ENCODE measurements around the gene PARD3. TPM values are rescaled to one million over a fixed set of nuclear protein-coding genes. Genes with fewer than 3 reads are reported as not detected.
"Not testable (repeated sequence)": the region's sequence is repeated elsewhere in the genome, so short reads cannot be mapped to it uniquely, and the experiment has no call there.

The PARD3 gene
- total RNA-seq, 1 donor from 2014 or later = 1.7 TPM

DNA sequence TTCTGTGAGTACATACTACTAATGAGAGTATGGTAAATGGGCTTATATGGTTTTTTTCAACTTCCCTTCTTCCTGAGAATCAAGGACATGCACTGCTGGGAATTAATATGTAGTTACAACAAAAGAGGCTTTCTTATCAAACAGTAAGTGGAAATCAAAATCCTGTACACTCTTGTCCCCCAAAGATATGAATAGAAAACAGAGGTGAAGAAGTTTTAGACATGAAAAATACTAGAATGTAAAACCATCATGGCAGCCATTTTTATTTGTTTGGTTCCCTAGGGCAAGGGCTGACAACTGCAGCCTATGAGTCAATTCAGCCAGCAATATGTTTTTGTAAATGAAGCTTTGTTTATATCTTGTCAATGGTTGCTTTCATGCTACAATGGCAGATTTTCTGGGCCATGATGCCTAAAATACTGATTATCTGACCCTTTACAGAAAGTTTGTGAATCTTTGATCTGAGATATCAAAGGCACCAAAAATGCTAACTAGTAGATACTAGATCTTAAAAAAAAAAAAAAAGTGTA, 422.4 kb downstream of the PARD3 start:
- no peak overlapping the region for H3K27ac Mint-ChIP-seq
- no peaks in the 10 kb centered on the region for H3K4me1 Mint-ChIP-seq (ENCODE audit: low read depth)
- no peaks in the 10 kb centered on the region for H3K9me3 Mint-ChIP-seq
- intact Hi-C loops (cut with micrococcal nuclease) = no loop called here
- H3K4me3 Mint-ChIP-seq = no peak overlapping the region
- H3K27me3 Mint-ChIP-seq (ENCODE audit: insufficient read depth) = no peaks in the 10 kb centered on the region
- no peaks in the 10 kb centered on the region for H3K36me3 Mint-ChIP-seq (ENCODE audit: low read depth)
- no peak for DNase-seq (ENCODE audit: low spot score)

DNA sequence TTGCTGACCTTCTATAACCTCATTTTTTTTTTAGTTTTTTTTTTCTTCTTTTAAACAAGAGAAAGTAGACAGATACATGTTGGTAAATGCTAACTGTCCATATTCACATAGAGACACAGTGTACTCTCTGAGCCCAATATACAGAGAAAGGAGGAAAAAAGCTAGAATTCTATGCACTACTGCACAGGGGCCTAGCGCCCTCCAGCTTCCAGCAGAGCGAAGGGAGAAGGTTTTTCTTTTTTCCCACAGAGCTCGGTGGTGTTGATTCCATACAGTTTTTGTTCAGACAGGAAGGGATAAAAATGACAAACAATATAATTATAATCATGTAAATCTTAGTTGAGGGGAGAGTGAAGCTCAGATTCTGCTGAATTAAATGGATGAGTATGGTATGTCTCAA, 423.9 kb downstream of the PARD3 start:
- H3K27me3 Mint-ChIP-seq (ENCODE audit: insufficient read depth); H3K27ac Mint-ChIP-seq; H3K4me3 Mint-ChIP-seq; H3K36me3 Mint-ChIP-seq (ENCODE audit: low read depth); H3K4me1 Mint-ChIP-seq (ENCODE audit: low read depth); intact Hi-C loops (cut with micrococcal nuclease); DNase-seq (ENCODE audit: low spot score); H3K9me3 Mint-ChIP-seq: not testable (repeated sequence)

DNA sequence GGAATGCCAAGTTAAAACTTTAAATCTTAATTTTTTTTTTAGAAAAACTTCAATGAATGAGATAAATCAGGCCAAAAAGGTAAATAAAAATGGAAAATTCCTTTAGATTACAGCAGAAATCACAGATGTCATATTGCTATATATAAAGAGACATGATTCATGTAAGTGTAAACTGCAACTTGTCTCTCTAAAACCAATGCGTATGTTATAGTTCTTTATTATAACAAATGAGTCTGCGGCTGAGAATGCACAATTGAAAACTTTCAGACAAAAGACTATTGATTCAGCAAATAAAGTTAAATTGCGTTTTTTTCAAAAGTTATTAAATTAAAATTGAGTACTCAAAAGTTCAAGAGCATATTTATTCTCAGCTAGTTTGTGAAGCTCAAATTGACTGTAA, 425.3 kb downstream of the PARD3 start:
- Mint-ChIP-seq H3K4me1 (ENCODE audit: low read depth) (no peaks in the 10 kb centered on the region), H3K9me3 (no peaks in the 10 kb centered on the region), H3K36me3 (ENCODE audit: low read depth) (no peaks in the 10 kb centered on the region), H3K27me3 (ENCODE audit: insufficient read depth) (no peaks in the 10 kb centered on the region), H3K27ac (no peak overlapping the region), H3K4me3 (no peak overlapping the region)
- intact Hi-C loops (cut with micrococcal nuclease) = no loop called here
- DNase-seq (ENCODE audit: low spot score) = no peak

DNA sequence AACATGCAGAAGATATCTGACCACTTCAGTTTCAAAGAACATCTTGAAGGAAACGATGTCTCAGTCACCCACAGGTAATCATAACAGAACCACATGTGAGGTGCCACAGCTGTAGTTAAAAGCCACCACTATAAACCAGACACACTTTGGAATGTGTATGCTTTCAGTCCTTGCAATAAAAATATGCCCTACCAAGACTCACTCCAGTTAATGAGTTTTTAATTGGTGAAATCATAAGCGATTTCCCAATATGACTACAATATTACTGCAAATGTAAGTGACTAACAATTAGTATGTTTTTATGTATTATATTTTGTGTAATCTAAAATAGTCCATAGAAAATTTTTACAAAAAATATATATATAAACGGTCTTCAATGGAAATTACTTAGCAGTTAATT, 428.2 kb downstream of the PARD3 start:
- intact Hi-C loops (cut with micrococcal nuclease) = no loop called here
- no peaks in the 10 kb centered on the region for H3K9me3 Mint-ChIP-seq
- H3K36me3 Mint-ChIP-seq (ENCODE audit: low read depth) = no peaks in the 10 kb centered on the region
- no peak for DNase-seq (ENCODE audit: low spot score)
- H3K27ac Mint-ChIP-seq = no peak overlapping the region
- no peaks in the 10 kb centered on the region for H3K4me1 Mint-ChIP-seq (ENCODE audit: low read depth)
- H3K27me3 Mint-ChIP-seq (ENCODE audit: insufficient read depth) = no peaks in the 10 kb centered on the region
- H3K4me3 Mint-ChIP-seq = no peak overlapping the region

DNA sequence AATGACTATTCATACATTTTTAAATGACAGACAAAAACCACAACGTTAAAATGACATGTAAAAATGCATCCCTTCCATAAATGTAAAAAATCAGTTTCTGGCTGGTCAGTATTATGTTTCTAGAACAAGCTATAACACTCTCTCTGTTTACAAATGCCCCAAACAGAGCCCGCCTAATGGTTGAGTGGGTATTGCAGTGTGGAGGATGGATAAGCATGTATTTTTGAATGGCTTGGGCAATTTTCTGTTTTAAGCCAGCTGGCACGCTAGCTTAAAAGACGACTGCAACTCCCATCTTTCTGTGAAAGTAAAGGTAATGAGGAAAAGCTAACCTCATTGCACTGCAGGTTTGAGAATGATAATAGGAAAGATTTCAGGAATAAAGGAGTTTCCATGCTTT, 430.7 kb downstream of the PARD3 start:
- H3K27me3 Mint-ChIP-seq (ENCODE audit: insufficient read depth) = no peaks in the 10 kb centered on the region
- DNase-seq (ENCODE audit: low spot score) = no peak
- no peaks in the 10 kb centered on the region for H3K9me3 Mint-ChIP-seq
- H3K27ac Mint-ChIP-seq = no peak overlapping the region
- no peaks in the 10 kb centered on the region for H3K4me1 Mint-ChIP-seq (ENCODE audit: low read depth)
- intact Hi-C loops (cut with micrococcal nuclease) = no loop called here
- no peaks in the 10 kb centered on the region for H3K36me3 Mint-ChIP-seq (ENCODE audit: low read depth)
- no peak overlapping the region for H3K4me3 Mint-ChIP-seq

DNA sequence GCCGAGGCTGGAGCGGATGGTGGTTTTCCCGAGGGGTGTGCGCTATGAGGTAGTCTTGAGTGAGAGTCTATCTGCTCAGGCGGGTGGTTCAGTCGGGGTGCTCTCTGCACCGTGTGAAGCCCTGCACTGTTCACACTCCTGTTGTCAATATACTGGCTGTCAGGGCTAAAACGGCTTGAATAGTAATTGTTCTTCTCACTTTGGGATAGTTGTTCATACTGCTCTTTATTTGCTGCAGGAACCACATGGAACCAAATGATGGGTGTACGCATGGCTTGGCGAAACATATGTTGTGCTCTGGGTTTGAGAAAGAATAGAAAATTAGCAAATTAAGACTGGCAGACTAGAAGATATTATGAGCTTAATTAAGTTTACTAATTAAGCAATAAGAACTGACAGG, 432.5 kb downstream of the PARD3 start:
- intact Hi-C loops (cut with micrococcal nuclease) = no loop called here
- peaks cover 2% of the 10 kb centered on the region for H3K27me3 Mint-ChIP-seq (ENCODE audit: insufficient read depth)
- no peaks in the 10 kb centered on the region for H3K9me3 Mint-ChIP-seq

DNA sequence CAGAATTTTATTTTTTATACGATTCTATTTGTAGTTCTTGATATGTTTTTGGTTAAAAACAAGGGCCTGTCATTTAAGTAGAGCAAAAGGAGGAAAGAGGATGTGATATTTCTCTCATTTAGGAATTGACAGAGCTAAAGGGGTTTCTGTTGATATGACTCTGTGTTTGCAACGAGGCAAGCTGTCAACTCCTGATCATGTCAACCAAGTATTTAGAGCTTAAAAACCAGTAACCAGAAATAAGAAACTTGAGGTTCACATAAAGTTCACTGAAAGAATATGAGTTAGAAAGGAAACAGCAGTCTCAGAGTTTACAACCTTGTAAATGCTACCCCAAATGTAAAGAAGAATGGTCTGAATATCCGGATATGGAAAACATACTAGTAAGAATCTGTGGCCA, 434.2 kb downstream of the PARD3 start:
- intact Hi-C loops (cut with micrococcal nuclease) = no loop called here
- no peak overlapping the region for H3K27ac Mint-ChIP-seq
- no peak overlapping the region for H3K4me3 Mint-ChIP-seq
- H3K4me1 Mint-ChIP-seq (ENCODE audit: low read depth) = no peaks in the 10 kb centered on the region
- no peaks in the 10 kb centered on the region for H3K9me3 Mint-ChIP-seq
- H3K27me3 Mint-ChIP-seq (ENCODE audit: insufficient read depth) = peaks cover 2% of the 10 kb centered on the region
- DNase-seq (ENCODE audit: low spot score) = no peak
- no peaks in the 10 kb centered on the region for H3K36me3 Mint-ChIP-seq (ENCODE audit: low read depth)

More for the DNA sequence above, 432.5 kb downstream of the PARD3 start:
- no peaks in the 10 kb centered on the region for H3K36me3 Mint-ChIP-seq (ENCODE audit: low read depth)
- DNase-seq (ENCODE audit: low spot score) = no peak
- H3K27ac Mint-ChIP-seq = no peak overlapping the region
- no peak overlapping the region for H3K4me3 Mint-ChIP-seq
- H3K4me1 Mint-ChIP-seq (ENCODE audit: low read depth) = no peaks in the 10 kb centered on the region

DNA sequence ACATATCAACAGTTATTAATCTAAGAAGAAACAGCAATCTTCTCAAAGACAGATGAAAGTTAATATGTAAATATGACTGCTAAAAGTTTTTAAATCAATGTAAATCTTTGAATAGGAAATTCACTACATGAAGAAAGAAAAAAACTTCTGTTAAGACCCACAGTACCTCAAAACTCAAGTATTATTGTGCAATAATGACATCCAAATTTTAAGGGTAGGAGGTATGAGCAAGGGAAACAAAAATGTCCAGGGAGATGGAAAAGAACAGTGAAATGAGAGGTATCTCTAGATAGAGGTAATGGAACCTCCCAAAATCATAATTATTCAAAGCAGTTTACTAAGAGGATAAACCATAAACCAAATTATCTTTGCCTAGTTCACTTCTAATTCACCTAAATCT, 436.8 kb downstream of the PARD3 start:
- no peak overlapping the region for H3K27ac Mint-ChIP-seq

DNA sequence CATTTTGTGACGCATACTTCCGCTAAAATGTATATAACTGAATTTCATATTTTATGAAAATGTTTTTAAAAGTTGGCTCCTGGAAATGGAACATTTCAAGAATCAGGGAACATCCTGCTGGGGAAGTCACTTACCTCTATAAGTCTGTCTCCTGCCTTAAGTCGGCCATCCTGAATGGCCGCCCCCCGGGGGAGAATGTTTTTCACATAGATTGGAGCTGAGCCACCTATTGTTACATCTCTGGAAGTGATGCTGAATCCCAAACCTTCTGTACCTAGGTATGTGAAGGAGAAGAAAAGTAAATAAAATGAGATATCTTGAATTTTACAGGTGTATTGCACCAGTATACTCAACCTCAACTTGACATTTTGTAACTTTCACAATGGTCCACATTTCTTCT, 437.3 kb downstream of the PARD3 start:
- intact Hi-C loops (cut with micrococcal nuclease) = loop anchor here (10.0 kb wide), 1 partner anchor 253 kb away; no protein-coding TSS in a partner anchor
- Mint-ChIP-seq H3K4me1 (ENCODE audit: low read depth) (peaks cover 7% of the 10 kb centered on the region), H3K9me3 (no peaks in the 10 kb centered on the region), H3K27me3 (ENCODE audit: insufficient read depth) (peaks cover 2% of the 10 kb centered on the region), H3K4me3 (no peak overlapping the region), H3K27ac (no peak overlapping the region), H3K36me3 (ENCODE audit: low read depth) (no peaks in the 10 kb centered on the region)
- no peak for DNase-seq (ENCODE audit: low spot score)

More for the DNA sequence above, 436.8 kb downstream of the PARD3 start:
- Mint-ChIP-seq H3K4me1 (ENCODE audit: low read depth) (peaks cover 7% of the 10 kb centered on the region), H3K9me3 (no peaks in the 10 kb centered on the region), H3K36me3 (ENCODE audit: low read depth) (no peaks in the 10 kb centered on the region), H3K4me3 (no peak overlapping the region), H3K27me3 (ENCODE audit: insufficient read depth) (peaks cover 2% of the 10 kb centered on the region)
- intact Hi-C loops (cut with micrococcal nuclease) = loop anchor here (10.0 kb wide), 1 partner anchor 253 kb away; no protein-coding TSS in a partner anchor
- DNase-seq (ENCODE audit: low spot score) = no peak

DNA sequence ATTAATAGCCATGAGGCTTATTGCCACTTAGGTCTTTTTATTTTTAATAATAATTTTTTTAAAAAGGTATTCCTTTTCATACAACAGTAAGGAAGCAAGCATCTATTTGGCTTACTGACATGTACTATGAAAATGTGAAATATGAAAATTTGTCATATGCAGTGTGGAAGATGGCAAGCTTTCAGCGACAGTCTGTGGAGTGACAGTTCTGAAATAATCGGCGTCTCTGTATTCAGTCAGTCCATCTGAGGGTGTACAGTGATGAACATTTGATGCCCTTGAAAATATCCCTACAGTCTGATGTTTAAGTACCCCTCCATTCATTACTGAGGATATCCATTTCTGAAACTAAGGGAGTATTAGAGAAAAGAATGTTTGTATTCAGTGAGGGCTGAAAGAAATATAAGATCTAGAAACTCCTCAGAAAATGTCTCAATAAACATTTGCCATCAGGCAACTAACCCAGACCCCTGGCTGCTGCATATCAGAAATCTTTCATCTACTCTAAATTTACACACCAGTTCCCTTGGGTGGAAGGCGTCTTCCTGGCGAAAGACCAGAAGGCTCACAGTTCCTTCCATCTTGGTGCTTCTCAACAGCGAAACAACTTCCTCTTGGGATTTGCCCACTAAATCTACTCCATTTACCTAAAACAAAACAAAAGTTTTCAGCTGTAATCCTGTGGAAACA, 440.6 kb downstream of the PARD3 start:
- H3K4me3 Mint-ChIP-seq = no peak overlapping the region
- H3K36me3 Mint-ChIP-seq (ENCODE audit: low read depth) = no peaks in the 10 kb centered on the region
- H3K9me3 Mint-ChIP-seq = no peaks in the 10 kb centered on the region
- H3K27me3 Mint-ChIP-seq (ENCODE audit: insufficient read depth) = peaks cover 2% of the 10 kb centered on the region
- no peak for DNase-seq (ENCODE audit: low spot score)
- intact Hi-C loops (cut with micrococcal nuclease) = loop anchor here (1.0 to 10.0 kb wide), 2 partner anchors 94 to 250 kb away; no protein-coding TSS in a partner anchor
- peaks cover 11% of the 10 kb centered on the region for H3K4me1 Mint-ChIP-seq (ENCODE audit: low read depth)
- peak overlapping the region; percentile 59 for H3K27ac Mint-ChIP-seq

DNA sequence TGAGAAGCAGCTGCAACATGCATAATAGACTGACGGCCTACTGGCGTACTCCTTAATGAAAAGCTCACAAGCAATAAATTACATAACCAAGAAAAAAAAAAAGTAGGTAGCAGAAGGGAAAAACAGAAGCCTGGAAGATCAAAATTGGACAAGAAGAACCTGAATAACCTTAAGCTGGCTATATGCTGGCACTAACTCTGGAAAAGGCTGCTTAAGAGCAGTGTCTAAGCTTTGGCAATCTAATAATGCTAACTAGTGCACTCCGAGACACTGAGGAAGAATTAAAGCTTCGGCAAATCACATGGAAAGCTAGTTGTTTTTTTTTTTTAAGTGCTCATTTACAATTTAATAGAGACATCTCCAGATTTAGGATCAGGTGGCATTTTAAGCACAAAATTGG, 441.9 kb downstream of the PARD3 start:
- Mint-ChIP-seq H3K27me3 (ENCODE audit: insufficient read depth) (peaks cover 2% of the 10 kb centered on the region), H3K9me3 (no peaks in the 10 kb centered on the region), H3K4me1 (ENCODE audit: low read depth) (peaks cover 11% of the 10 kb centered on the region), H3K4me3 (no peak overlapping the region), H3K27ac (no peak overlapping the region), H3K36me3 (ENCODE audit: low read depth) (no peaks in the 10 kb centered on the region)
- intact Hi-C loops (cut with micrococcal nuclease) = loop anchor here (10.0 kb wide), 1 partner anchor 248 kb away; no protein-coding TSS in a partner anchor
- no peak for DNase-seq (ENCODE audit: low spot score)

DNA sequence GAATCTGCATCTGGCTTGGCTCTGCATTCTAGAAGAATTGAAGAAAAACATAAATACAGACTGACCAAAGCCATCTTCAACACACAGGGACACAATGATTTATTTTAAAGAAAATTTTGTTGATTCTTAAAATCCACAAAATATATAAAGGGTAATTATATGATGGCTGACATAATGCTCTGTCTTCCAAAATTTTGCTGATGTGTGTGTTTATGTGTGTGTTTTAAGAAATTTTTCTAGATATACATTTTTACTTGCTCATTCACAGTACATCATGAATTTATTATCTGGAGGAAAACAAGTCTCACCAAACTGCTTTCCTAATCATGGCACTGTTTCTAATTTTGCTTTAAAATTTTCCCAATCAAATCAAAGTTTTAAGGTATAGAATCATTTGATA, 442.6 kb downstream of the PARD3 start:
- H3K4me3 Mint-ChIP-seq = no peak overlapping the region
- no peaks in the 10 kb centered on the region for H3K9me3 Mint-ChIP-seq
- H3K4me1 Mint-ChIP-seq (ENCODE audit: low read depth) = peaks cover 11% of the 10 kb centered on the region
- no peaks in the 10 kb centered on the region for H3K27me3 Mint-ChIP-seq (ENCODE audit: insufficient read depth)
- DNase-seq (ENCODE audit: low spot score) = no peak
- intact Hi-C loops (cut with micrococcal nuclease) = loop anchor here (10.0 kb wide), 1 partner anchor 248 kb away; no protein-coding TSS in a partner anchor
- no peaks in the 10 kb centered on the region for H3K36me3 Mint-ChIP-seq (ENCODE audit: low read depth)
- no peak overlapping the region for H3K27ac Mint-ChIP-seq

DNA sequence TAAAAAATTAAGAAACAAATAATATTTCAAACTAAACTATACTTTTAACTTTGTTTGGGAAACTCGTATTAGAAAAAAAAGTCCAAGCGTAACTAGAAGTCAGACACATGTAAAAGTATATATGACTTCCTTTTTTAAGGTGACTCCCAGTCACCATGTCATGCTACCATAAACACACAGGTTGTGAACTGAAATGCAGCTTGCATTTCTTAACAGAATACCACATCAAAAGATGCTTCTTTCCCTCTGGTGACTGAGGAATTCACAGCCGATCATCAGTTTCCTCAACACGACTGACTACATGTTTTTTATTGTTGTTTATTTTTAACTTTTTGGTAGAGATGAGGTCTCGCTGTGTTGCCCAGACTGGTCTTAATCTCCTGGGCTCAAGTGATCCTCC, 445.0 kb downstream of the PARD3 start:
- Mint-ChIP-seq H3K27ac (no peak overlapping the region), H3K4me3 (no peak overlapping the region), H3K36me3 (ENCODE audit: low read depth) (no peaks in the 10 kb centered on the region), H3K9me3 (no peaks in the 10 kb centered on the region), H3K4me1 (ENCODE audit: low read depth) (peaks cover 11% of the 10 kb centered on the region), H3K27me3 (ENCODE audit: insufficient read depth) (no peaks in the 10 kb centered on the region)
- intact Hi-C loops (cut with micrococcal nuclease) = loop anchor here (10.0 kb wide), 1 partner anchor 245 kb away; no protein-coding TSS in a partner anchor
- DNase-seq (ENCODE audit: low spot score) = no peak

All from activated T-helper 1 cell treated with anti-CD3 and anti-CD28 coated beads, Interleukin-12 subunit alpha, Interleukin-12 subunit beta, Interleukin-2, Interleukin-4 antibody, amounts not matched to agents 30 ng/mL and 10 ng/mL and 1 ng/mL, durations not matched to agents 14 hours and 24 hours and 36 hours (primary cell).